Left forelimb (tissue), 1 donor: ENCODE measurements around the gene MIB2.
"Not testable (repeated sequence)": the region's sequence is repeated elsewhere in the genome, so short reads cannot be mapped to it uniquely, and the experiment has no call there.

ENCODE experiments used
- DNase-seq: peaks from one replicate; pipeline ENCODE4 v3.0.0-alpha.2; 2018; ENCODE audit warnings: low spot score

Gene MIB2

GRCh38 chr1:1615256-1616044, at the start of gene MIB2:
MIB2 (plus strand) TSS chr1:1615500; CDS start chr1:1623453, 7,953 bp downstream.
- DNase-seq = peak; percentile 96

- no peak for DNase-seq
These were observed 48.0 kb upstream of the MIB2 start for GRCh38 chr1:1567152-1567875.

- no peak for DNase-seq
These were observed 47.4 kb upstream of the MIB2 start for GRCh38 chr1:1567891-1568291.

- no peak for DNase-seq
These were observed 46.0 kb upstream of the MIB2 start for GRCh38 chr1:1569341-1569740.

GRCh38 chr1:1573843-1574720, 41.2 kb upstream of the MIB2 start:
- DNase-seq = peak; percentile 90

- peak; percentile 94 for DNase-seq
These were observed 40.4 kb upstream of the MIB2 start, which contains the start of gene SSU72 for GRCh38 chr1:1574721-1575537. SSU72 (minus strand) TSS chr1:1574863; CDS start chr1:1574557, 306 bp downstream.

GRCh38 chr1:1577367-1578011, 37.8 kb upstream of the MIB2 start:
- no peak for DNase-seq

GRCh38 chr1:1578371-1578940, 36.8 kb upstream of the MIB2 start:
- DNase-seq = no peak

GRCh38 chr1:1582585-1583346, 32.5 kb upstream of the MIB2 start:
- no peak for DNase-seq

GRCh38 chr1:1583347-1584010, 31.8 kb upstream of the MIB2 start:
- no peak for DNase-seq

- no peak for DNase-seq
These were observed 23.8 kb upstream of the MIB2 start for GRCh38 chr1:1591452-1591851.

GRCh38 chr1:1593834-1594601, 21.3 kb upstream of the MIB2 start:
- DNase-seq = no peak

GRCh38 chr1:1594602-1595260, 20.6 kb upstream of the MIB2 start:
- DNase-seq = no peak

- DNase-seq = not testable (repeated sequence)
These were observed 20.0 kb upstream of the MIB2 start for GRCh38 chr1:1595341-1595740.

- no peak for DNase-seq
These were observed 18.6 kb upstream of the MIB2 start for GRCh38 chr1:1596493-1597274.

- no peak for DNase-seq
These were observed 17.9 kb upstream of the MIB2 start for GRCh38 chr1:1597275-1597930.
